ENCODE measurements around the gene GTF2H2C.
"Not testable (repeated sequence)": the region's sequence is repeated elsewhere in the genome, so short reads cannot be mapped to it uniquely, and the experiment has no call there.

The GTF2H2C gene

DNA sequence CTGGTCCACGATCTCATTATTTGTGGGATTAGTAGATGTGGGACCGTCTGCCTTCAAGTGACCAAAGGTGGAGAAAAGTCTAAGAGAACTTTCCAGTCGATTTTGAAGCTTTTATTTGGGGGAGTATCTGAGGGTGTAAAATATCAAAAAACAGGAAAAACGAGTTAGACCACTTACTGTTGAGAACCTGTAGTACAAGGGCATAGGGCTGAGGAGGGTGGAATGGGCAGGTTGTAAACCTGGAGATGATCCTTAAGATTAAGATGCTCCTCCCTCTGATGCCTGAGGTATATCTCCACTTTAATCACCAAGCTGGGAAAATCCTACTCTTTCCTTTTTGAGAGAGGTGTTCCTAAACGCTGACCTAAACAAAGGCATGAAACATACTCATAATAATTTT is 32.0 kb upstream of the GTF2H2C start:
- no peak for TF ChIP-seq MYC (IDR thresholded peaks at IDR 0.05; ENCODE audit: low read depth, low read length)
- TF ChIP-seq, protein P1, sequence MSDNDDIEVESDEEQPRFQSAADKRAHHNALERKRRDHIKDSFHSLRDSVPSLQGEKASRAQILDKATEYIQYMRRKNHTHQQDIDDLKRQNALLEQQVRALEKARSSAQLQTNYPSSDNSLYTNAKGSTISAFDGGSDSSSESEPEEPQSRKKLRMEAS (IDR thresholded peaks at IDR 0.05; ENCODE audit: low read depth, low read length): no peak
- TF ChIP-seq, protein P2, sequence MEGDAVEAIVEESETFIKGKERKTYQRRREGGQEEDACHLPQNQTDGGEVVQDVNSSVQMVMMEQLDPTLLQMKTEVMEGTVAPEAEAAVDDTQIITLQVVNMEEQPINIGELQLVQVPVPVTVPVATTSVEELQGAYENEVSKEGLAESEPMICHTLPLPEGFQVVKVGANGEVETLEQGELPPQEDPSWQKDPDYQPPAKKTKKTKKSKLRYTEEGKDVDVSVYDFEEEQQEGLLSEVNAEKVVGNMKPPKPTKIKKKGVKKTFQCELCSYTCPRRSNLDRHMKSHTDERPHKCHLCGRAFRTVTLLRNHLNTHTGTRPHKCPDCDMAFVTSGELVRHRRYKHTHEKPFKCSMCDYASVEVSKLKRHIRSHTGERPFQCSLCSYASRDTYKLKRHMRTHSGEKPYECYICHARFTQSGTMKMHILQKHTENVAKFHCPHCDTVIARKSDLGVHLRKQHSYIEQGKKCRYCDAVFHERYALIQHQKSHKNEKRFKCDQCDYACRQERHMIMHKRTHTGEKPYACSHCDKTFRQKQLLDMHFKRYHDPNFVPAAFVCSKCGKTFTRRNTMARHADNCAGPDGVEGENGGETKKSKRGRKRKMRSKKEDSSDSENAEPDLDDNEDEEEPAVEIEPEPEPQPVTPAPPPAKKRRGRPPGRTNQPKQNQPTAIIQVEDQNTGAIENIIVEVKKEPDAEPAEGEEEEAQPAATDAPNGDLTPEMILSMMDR (IDR thresholded peaks at IDR 0.05; ENCODE audit: low read depth, low read length): no peak
- no peak for TF ChIP-seq POLR2A (IDR thresholded peaks at IDR 0.05; ENCODE audit: extremely low read depth, insufficient read length)
- no peak for DNase-seq (ENCODE audit: low read depth)
- no peak overlapping the region for H3K4me3 ChIP-seq (ENCODE audit: low read depth, low read length)

DNA sequence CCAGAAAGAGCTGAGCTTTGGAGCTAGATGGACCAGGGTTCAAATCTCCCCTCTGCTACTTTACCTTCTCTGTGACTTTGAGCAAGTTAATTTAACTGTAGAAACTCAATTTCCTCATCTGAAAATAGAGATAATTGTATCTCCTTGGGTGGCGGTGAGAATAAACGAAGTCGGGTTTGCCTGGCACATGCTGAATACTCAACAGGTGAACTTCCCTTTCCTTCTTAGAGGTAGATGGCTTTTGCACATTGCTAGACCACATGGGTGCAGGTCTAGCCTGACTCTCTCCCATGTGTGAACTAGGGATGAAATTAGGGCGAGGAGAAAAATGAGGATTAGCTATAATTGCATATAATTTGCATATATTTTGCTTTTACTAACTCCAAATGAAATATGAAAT is 31.4 kb upstream of the GTF2H2C start:
- TF ChIP-seq, protein P2 (IDR thresholded peaks at IDR 0.05; ENCODE audit: low read depth, low read length): no peak
- TF ChIP-seq MYC (IDR thresholded peaks at IDR 0.05; ENCODE audit: low read depth, low read length) (no peak), POLR2A (IDR thresholded peaks at IDR 0.05; ENCODE audit: extremely low read depth, insufficient read length) (no peak)
- TF ChIP-seq, protein P1 (IDR thresholded peaks at IDR 0.05; ENCODE audit: low read depth, low read length): no peak
- no peak overlapping the region for H3K4me3 ChIP-seq (ENCODE audit: low read depth, low read length)
- DNase-seq (ENCODE audit: low read depth): no peak

DNA sequence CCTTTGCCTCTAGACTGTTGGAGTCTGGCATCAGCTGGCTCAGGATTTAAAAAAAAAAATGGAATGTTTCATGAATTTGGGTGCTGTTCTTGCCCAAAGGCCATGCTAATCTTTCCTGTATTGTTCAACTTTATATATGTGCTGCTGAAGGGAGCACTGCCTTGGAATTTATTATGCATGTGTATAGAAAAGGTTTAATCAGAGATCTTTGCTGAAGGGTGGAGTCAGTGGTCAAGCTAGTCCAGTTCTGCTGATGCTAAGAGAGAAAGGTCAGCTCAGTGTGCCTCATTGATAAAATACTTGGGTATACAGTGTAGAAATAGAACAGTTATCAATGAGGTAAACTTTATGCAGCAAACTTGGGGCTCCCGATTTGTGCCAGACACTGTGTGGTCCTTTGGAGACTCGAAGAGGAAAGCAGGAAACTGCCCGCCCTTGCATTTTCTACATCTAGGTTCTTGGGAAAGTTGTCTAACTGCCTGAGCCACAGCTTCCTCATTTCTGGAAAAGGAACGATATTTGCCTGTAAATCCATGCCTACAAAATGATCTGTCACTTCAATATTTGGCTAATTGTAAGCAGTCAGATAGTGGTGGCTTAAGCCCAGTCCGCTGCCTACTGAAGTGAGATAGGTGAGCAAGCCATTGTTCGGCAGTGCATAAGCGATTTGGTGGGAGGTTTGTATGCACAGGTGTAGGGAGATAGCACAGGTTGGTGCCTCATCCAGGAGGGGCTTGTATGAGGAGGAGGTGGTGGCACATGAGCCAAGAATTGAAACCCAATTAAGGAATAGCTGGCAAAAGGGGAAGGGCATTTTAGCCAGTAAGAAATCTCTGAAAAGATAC is 29.2 kb upstream of the GTF2H2C start:
- no peak for DNase-seq (ENCODE audit: low read depth)
- H3K4me3 ChIP-seq (ENCODE audit: low read depth, low read length): no peak overlapping the region
- TF ChIP-seq, protein P1 (IDR thresholded peaks at IDR 0.05; ENCODE audit: low read depth, low read length): no peak
- TF ChIP-seq POLR2A (IDR thresholded peaks at IDR 0.05; ENCODE audit: extremely low read depth, insufficient read length): no peak
- no peak for TF ChIP-seq MYC (IDR thresholded peaks at IDR 0.05; ENCODE audit: low read depth, low read length)
- TF ChIP-seq, protein P2 (IDR thresholded peaks at IDR 0.05; ENCODE audit: low read depth, low read length): no peak

DNA sequence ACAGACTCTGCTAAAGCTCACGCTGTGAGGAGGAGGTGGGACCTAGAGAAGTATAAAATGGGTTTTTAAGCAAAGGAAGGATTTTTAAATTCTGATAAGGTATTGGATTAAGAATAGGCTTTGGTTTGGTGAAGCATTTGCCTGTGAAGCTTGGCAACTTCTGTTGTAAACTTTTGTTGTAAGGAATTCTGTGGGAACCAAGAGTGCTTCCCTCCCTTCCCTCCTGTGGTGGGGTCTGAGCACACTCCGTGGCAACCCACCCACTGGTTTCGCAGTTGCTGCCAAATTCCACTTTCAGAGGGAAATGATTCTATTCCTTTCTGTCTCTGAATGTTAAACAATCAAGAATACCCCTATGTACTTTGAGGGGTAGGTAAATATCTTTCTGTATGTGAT is 28.6 kb upstream of the GTF2H2C start:
- TF ChIP-seq MYC (IDR thresholded peaks at IDR 0.05; ENCODE audit: low read depth, low read length) (no peak), POLR2A (IDR thresholded peaks at IDR 0.05; ENCODE audit: extremely low read depth, insufficient read length) (no peak)
- TF ChIP-seq, protein P1 (IDR thresholded peaks at IDR 0.05; ENCODE audit: low read depth, low read length): no peak
- TF ChIP-seq, protein P2 (IDR thresholded peaks at IDR 0.05; ENCODE audit: low read depth, low read length): no peak
- no peak for DNase-seq (ENCODE audit: low read depth)

DNA sequence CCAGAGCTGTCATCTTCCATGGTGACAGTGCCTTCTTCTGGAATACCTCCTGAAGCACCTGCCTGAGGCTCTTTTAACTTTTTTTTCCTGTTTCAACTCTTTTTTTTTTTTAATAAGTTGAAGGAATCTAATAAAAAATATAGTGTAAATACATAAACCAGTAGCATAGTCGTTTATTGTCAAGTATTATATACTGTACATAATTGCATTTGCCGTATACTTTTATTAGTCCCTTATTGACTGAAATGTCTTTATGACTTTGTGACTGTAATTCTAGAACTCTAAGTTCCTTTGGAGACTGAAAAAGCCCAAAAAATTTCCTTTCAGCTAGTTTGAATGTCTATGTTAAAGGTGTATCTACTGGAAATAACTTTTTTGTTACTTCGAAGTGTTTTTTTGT is 22.1 kb upstream of the GTF2H2C start:
- not testable (repeated sequence) for DNase-seq (ENCODE audit: low read depth); H3K4me3 ChIP-seq (ENCODE audit: low read depth, low read length)

More for the DNA sequence above, 28.6 kb upstream of the GTF2H2C start:
- no peak overlapping the region for H3K4me3 ChIP-seq (ENCODE audit: low read depth, low read length)

DNA sequence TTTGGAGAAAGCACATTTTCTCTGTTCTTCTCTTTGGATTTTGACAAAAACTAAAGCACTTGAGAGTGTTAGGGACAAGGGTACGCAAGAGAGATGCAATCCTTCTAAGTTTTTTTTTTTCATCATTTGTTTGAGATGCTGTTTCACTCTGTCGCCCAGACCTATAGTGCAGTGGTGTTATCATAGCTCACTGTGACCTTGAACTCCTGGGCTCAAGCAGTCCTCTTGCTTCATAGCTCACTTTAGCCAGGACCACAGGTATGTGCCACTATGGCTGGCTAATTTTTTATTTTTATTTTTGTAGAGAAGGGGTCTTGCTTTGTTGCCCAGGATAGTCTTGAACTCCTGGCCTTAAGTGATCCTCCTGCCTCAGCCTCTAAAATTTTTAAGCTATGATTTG is 21.3 kb upstream of the GTF2H2C start:
- not testable (repeated sequence) for H3K4me3 ChIP-seq (ENCODE audit: low read depth, low read length); DNase-seq (ENCODE audit: low read depth)

DNA sequence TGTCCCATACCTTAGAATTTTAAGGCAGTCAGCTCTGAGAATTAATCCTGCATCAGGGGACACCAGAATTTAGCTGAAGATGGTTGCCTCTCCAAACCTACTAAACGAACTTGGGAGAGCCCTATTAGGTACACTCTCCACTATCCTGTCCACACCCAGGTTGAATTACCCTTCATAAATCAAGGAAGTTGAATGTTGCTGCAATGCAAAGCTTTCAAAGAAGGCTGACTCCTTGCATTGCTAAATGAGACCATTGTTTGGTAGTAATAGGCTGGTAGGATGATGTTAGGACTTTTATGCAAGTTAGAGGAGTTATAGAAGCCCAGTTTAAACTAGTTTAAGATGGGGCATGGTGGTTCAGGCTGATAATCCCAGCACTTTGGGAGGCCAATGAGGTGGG is 18.6 kb upstream of the GTF2H2C start:
- DNase-seq (ENCODE audit: low read depth); H3K4me3 ChIP-seq (ENCODE audit: low read depth, low read length): not testable (repeated sequence)

DNA sequence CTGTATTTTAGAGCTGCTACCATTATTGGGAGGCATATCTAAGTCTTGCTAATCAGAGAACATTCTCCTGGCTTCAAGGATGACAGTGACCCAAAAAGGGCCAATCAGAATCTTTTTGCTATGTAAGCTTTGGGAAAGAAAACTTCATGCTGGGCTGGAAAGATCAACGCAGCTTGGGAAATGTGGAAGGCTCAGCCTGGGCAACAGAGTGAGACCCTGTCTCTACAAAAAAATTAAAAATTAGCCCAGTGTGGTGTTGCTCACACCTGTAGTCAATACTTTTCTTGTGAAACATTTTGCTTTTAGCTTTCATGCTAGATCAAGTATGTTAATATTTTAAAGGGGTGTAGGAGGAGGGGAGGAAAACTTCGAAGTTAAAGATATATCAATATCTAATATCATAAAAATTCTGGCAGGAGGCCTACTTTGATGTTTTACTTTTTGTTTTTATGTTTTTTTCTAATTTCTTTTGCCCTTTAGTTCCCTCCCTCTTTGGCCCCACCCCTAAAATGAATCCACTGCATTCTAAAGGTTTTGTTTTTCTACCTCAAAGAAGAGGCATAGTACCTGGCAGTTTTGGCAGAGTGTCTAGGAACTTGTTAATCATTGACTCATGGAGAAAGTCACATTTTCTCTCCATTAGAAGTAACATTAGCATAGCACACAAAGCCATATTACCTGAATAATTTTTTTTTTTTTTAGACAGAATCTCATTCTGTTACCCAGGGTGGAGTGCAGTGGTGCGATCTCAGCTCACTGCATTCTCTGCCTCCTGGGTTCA is 17.0 kb upstream of the GTF2H2C start:
- DNase-seq (ENCODE audit: low read depth); H3K4me3 ChIP-seq (ENCODE audit: low read depth, low read length): not testable (repeated sequence)

DNA sequence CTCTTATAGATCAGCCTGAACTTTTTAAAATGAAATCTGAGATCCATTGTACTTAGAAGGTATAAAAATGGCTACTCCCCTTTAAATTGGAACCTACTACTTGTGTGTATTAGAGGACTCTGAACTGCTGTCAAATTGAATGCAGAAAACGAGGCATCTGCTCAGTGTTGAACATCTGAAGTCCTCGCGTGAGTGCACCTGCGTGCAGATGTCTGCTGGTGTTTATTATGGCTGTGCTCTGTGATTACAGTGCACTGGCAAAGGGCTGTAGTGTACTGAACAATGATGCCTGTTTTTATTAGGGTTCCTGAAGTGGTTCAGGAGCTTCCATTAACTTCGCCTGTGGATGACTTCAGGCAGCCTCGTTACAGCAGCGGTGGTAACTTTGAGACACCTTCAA is 15.4 kb upstream of the GTF2H2C start:
- not testable (repeated sequence) for DNase-seq (ENCODE audit: low read depth); H3K4me3 ChIP-seq (ENCODE audit: low read depth, low read length)

DNA sequence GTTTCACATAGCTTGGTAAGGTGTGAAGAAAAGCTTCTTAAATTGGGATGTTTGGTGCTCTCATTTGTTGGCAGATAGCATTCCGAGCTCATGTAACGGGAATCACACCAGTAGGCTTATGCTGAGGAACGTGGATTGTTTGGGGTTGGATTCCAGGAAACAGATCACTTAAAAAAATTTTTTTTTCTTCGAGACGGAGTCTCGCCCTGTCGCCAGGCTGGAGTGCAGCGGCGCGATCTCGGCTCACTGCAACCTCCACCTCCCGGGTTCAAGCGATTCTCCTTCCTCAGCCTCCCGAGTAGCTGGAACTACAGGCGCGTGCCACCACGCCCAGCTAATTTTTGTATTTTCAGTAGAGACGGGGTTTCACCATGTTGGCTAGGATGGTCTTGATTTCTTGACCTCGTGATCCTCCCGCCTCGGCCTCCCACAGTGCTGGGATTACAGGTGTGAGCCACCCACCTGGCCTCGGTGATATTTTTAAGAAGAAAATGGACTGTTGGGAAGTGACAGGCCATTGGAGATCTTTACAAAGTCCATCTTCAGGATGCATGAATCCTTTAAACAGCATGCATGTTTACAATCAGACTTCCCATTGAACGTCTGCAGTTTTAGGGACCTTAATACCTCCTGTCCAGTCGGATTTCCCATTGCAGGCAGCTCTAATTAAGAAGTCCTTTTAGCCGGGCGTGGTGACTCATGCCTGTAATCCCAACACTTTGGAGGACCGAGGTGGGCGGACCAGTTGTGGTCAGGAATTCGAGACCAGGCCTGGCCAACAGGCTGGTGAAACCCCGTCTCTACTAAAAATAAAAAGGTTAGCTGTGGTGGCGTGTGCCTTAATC is 818 bp downstream of the GTF2H2C start:
- peak overlapping the region; percentile 62 for H3K4me3 ChIP-seq (ENCODE audit: low read depth, low read length)
- DNase-seq (ENCODE audit: low read depth): not testable (repeated sequence)

All from NB4 (cell line).